Central memory CD8-positive, alpha-beta T cell (primary cell): ENCODE results near the gene DPF3.

Experiments
- ATAC-seq: fragments of 150-1000 bp; cut with Tn5 transposase; replicated peaks from 2 replicates; pipeline ENCODE4 v1.10.0; 2022; ENCODE audit warnings: mild to moderate bottlenecking, moderate FRiP score, moderate number of reproducible peaks; ENCODE audit not compliant: poor library complexity, severe bottlenecking; ENCODE audit errors: extremely low read depth
- DNase-seq, 2 donors: peaks; one replicate each; pipeline ENCODE4 v3.0.0; 2021; ENCODE audit warnings: low spot score in 2 of 2
- H3K27ac Mint-ChIP-seq: one replicate; pipeline ENCODE4 v1.8.0; 2022; ENCODE audit warnings: low read depth, mild to moderate bottlenecking, moderate library complexity, mixed read lengths
- H3K27me3 Mint-ChIP-seq: one replicate; pipeline ENCODE4 v1.8.0; 2022; ENCODE audit warnings: mixed read lengths
- H3K36me3 Mint-ChIP-seq: one replicate; pipeline ENCODE4 v1.8.0; 2022; ENCODE audit warnings: mild to moderate bottlenecking, moderate library complexity, mixed read lengths; ENCODE audit not compliant: insufficient read depth
- H3K4me1 Mint-ChIP-seq: one replicate; pipeline ENCODE4 v1.8.0; 2022; ENCODE audit warnings: mixed read lengths
- H3K4me3 Mint-ChIP-seq: one replicate; pipeline ENCODE4 v1.8.0; 2022; ENCODE audit warnings: mild to moderate bottlenecking, moderate library complexity, mixed read lengths
- H3K9me3 Mint-ChIP-seq: one replicate; pipeline ENCODE4 v1.8.0; 2022; ENCODE audit warnings: mixed read lengths

Gene DPF3

DNA sequence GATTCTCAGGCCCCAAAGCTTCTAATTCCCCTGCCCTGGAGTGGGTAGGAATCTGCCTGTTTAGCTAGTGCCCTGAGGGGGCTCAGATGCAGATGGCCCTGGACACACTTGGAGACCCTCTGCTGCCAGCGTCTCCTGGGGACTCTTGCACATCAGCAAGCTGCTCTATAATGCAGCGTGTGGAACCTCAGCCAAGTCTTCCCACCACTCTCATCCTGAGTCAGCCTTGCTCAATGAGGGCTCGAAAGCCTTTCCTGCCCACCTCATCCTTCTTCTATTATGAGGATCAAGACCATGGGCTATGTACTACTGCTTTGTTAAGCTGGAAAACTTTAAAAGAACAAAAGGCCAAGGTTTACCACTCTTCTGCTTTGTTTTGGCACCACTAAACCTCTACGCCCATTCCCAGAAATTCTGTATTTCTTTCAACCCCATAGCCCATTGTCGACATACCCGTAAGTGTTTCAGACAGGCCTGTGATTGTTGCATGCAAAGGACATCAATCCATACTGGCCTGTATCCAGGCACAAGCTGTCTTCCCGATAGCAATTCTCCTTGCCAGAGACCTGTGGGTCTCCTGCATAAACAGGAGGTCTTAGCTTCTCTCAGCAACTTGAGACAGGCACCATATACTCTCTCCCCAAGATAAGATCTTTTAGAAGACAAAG lies 246.9 kb downstream of the DPF3 start:
- Mint-ChIP-seq H3K9me3 (no peaks in the 10 kb centered on the region), H3K27ac (no peak overlapping the region), H3K4me3 (no peak overlapping the region), H3K27me3 (peaks cover 17% of the 10 kb centered on the region), H3K36me3 (no peaks in the 10 kb centered on the region), H3K4me1 (no peaks in the 10 kb centered on the region)
- ATAC-seq (no peak), DNase-seq (no peak)

GRCh38 chr14:72645706-72646105 lies 248.2 kb downstream of the DPF3 start:
- Mint-ChIP-seq H3K4me3 (no peak overlapping the region), H3K27ac (no peak overlapping the region), H3K36me3 (no peaks in the 10 kb centered on the region), H3K27me3 (peaks cover 8% of the 10 kb centered on the region), H3K9me3 (no peaks in the 10 kb centered on the region), H3K4me1 (no peaks in the 10 kb centered on the region)
- no peak for DNase-seq
- ATAC-seq = no peak

DNA sequence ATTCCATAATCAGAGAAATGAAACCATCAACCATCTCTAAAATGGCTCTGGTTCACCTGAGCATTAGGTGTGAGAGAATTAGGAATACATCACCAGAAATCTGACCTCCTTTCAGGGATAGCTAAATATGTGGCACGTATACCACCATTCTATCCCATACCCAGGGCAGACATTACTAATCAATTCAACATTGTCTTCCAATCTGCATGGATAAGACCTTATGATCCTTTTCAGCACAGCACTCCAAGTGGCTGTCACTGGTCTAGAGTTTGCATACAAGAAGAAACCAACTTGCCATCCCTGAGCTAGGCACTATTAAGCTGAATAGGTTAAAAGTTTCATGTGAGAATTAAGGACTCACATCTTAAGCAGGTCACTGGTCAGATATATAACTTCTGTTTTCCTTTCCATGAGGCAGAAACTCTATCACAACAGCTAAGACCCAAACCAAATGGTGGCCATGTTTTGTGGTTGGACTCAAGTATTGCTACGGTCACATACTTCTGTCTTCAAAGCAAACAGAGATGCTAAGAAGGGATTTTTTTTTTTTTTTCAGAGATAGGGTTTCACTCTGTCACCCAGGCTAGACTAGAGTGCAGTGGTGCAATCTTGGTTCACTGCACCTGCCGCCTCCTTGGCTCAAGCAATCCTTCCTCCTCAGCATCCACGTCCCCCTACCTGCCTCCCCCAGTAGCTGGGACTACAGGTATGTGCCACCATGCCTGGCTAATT lies 249.0 kb downstream of the DPF3 start:
- Mint-ChIP-seq H3K4me1 (no peaks in the 10 kb centered on the region), H3K9me3 (no peaks in the 10 kb centered on the region), H3K27me3 (no peaks in the 10 kb centered on the region), H3K27ac (no peak overlapping the region), H3K36me3 (no peaks in the 10 kb centered on the region), H3K4me3 (no peak overlapping the region)
- ATAC-seq (no peak), DNase-seq (no peak)

GRCh38 chr14:72644038-72644437 lies 249.9 kb downstream of the DPF3 start:
- Mint-ChIP-seq H3K9me3 (no peaks in the 10 kb centered on the region), H3K36me3 (no peaks in the 10 kb centered on the region)
- no peak for ATAC-seq

GRCh38 chr14:72643317-72643801 lies 250.5 kb downstream of the DPF3 start:
- H3K27me3 Mint-ChIP-seq = no peaks in the 10 kb centered on the region
- no peaks in the 10 kb centered on the region for H3K36me3 Mint-ChIP-seq
- ATAC-seq = no peak
- no peak overlapping the region for H3K4me3 Mint-ChIP-seq
- DNase-seq = no peak
- no peaks in the 10 kb centered on the region for H3K4me1 Mint-ChIP-seq
- H3K27ac Mint-ChIP-seq = no peak overlapping the region
- no peaks in the 10 kb centered on the region for H3K9me3 Mint-ChIP-seq

More at GRCh38 chr14:72644038-72644437, 249.9 kb downstream of the DPF3 start:
- H3K27me3 Mint-ChIP-seq = no peaks in the 10 kb centered on the region
- H3K27ac Mint-ChIP-seq = no peak overlapping the region
- no peaks in the 10 kb centered on the region for H3K4me1 Mint-ChIP-seq
- H3K4me3 Mint-ChIP-seq = no peak overlapping the region
- no peak for DNase-seq

GRCh38 chr14:72640911-72641485 lies 252.9 kb downstream of the DPF3 start:
- Mint-ChIP-seq H3K4me3 (no peak overlapping the region), H3K9me3 (no peaks in the 10 kb centered on the region), H3K27me3 (peaks cover 8% of the 10 kb centered on the region), H3K4me1 (no peaks in the 10 kb centered on the region), H3K36me3 (no peaks in the 10 kb centered on the region), H3K27ac (no peak overlapping the region)
- DNase-seq = no peak
- ATAC-seq = no peak

- H3K27me3 Mint-ChIP-seq = peaks cover 10% of the 10 kb centered on the region
- no peak overlapping the region for H3K4me3 Mint-ChIP-seq
- H3K4me1 Mint-ChIP-seq = no peaks in the 10 kb centered on the region
- no peak overlapping the region for H3K27ac Mint-ChIP-seq
- H3K9me3 Mint-ChIP-seq = no peaks in the 10 kb centered on the region
- DNase-seq (no peak), ATAC-seq (no peak)
- no peaks in the 10 kb centered on the region for H3K36me3 Mint-ChIP-seq
These were observed 255.9 kb downstream of the DPF3 start for GRCh38 chr14:72638021-72638420.

- Mint-ChIP-seq H3K36me3 (no peaks in the 10 kb centered on the region), H3K9me3 (no peaks in the 10 kb centered on the region), H3K4me1 (no peaks in the 10 kb centered on the region), H3K27me3 (peaks cover 10% of the 10 kb centered on the region), H3K4me3 (no peak overlapping the region), H3K27ac (no peak overlapping the region)
- ATAC-seq = no peak
- DNase-seq = no peak
These were observed 257.0 kb downstream of the DPF3 start for GRCh38 chr14:72636871-72637270.

DNA sequence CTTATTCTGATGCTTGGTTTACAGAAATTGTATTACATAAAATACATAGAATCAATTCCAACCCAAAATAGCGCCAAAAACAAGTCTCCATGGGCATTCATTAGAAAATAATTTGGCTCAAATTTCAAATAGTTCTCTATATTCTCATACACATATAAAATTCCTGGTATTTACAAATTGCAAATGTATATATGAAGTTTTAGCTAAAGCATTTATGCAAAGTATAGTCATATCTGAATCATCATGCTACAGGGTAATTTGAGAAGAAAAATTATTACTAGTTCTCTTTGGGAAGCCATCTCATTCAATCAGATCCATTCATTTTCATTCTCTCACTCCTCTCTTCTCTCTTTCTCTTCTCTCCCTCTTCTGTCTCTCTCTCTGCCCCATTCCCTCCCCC lies 257.8 kb downstream of the DPF3 start:
- peaks cover 10% of the 10 kb centered on the region for H3K27me3 Mint-ChIP-seq
- DNase-seq (no peak), ATAC-seq (no peak)
- no peaks in the 10 kb centered on the region for H3K9me3 Mint-ChIP-seq
- H3K4me1 Mint-ChIP-seq = no peaks in the 10 kb centered on the region
- no peaks in the 10 kb centered on the region for H3K36me3 Mint-ChIP-seq
- no peak overlapping the region for H3K27ac Mint-ChIP-seq
- H3K4me3 Mint-ChIP-seq = no peak overlapping the region

- H3K36me3 Mint-ChIP-seq = no peaks in the 10 kb centered on the region
- peaks cover 12% of the 10 kb centered on the region for H3K27me3 Mint-ChIP-seq
- H3K4me3 Mint-ChIP-seq = no peak overlapping the region
- ATAC-seq (no peak), DNase-seq (no peak)
- no peaks in the 10 kb centered on the region for H3K9me3 Mint-ChIP-seq
- no peak overlapping the region for H3K27ac Mint-ChIP-seq
- no peaks in the 10 kb centered on the region for H3K4me1 Mint-ChIP-seq
These were observed 258.9 kb downstream of the DPF3 start for GRCh38 chr14:72634691-72635616.

DNA sequence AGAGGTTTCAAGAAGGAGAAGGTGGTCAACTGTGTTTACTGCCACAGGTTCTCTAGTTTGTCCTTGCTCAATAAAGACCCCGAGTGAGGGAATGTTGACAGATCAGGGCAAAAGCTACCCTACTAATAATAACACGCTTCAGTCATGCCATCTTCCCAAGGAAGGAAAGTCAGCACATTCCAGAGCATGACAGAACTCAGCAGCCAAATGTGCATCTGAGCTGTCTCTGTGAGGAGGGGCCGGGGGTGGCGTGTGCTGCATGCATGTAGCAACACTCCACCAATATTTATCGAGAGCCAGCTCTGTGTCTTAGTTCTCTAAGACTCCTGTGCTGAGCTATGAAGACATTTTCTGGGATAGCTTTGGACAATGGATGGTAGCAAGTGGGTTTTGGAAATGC lies 260.4 kb downstream of the DPF3 start:
- H3K27me3 Mint-ChIP-seq = peaks cover 23% of the 10 kb centered on the region
- H3K36me3 Mint-ChIP-seq = no peaks in the 10 kb centered on the region
- ATAC-seq = no peak
- DNase-seq = no peak
- H3K4me3 Mint-ChIP-seq = no peak overlapping the region
- H3K27ac Mint-ChIP-seq = no peak overlapping the region
- no peaks in the 10 kb centered on the region for H3K9me3 Mint-ChIP-seq
- H3K4me1 Mint-ChIP-seq = no peaks in the 10 kb centered on the region

DNA sequence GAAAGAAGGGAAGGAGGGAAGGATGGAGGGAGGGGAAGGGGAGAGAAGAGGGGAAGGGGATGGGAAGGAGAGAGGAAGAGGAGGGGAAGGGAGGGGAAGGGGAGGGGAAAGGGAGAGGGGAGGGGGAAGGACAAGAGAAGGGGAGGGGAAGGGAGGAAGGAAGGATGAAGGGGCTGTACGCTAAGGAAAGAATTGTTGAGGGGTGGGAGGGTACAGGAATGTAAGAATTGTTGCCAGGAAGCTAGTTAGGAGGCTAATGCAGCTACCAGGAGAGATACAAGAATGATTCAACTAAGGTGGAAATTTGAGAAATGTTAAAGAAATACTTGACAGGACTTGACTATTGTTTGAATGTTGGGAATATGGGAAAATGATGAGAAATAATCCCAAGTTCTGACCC lies 261.2 kb downstream of the DPF3 start:
- Mint-ChIP-seq H3K27ac (no peak overlapping the region), H3K4me3 (no peak overlapping the region), H3K4me1 (no peaks in the 10 kb centered on the region), H3K9me3 (no peaks in the 10 kb centered on the region), H3K36me3 (no peaks in the 10 kb centered on the region), H3K27me3 (peaks cover 32% of the 10 kb centered on the region)
- no peak for DNase-seq
- ATAC-seq = no peak
